NB4 (cell line): ENCODE data around the gene MAGT1.
"Not testable (repeated sequence)": the region's sequence is repeated elsewhere in the genome, so short reads cannot be mapped to it uniquely, and the experiment has no call there.

Experiments used
- MYC ChIP-seq: IDR thresholded peaks from 2 replicates; pipeline ENCODE4 v1.6.1; 2011; ENCODE audit warnings: low read depth, low read length
- TF ChIP-seq, protein P1 (sequence below): IDR thresholded peaks from one replicate; pipeline ENCODE4 v1.5.1; 2012; ENCODE audit warnings: low read depth, low read length

DNA sequence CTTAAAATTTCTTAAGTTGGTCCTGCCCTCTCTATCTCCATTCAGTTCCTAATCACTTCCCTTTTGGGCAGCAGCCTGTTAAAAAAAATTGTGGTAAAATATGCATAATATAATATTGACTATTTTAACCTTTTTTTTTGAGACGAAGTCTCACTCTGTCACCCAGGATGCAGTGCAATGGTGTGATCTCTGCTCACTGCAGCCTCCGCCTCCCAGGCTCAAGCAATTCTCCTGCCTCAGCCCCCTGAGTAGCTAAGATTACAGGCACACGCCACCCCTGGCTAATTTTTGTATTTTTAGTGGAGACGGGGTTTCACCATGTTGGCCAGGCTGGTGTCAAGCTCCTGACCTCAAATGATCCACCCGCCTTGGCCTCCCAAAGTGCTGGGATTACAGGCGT lies 24.1 kb upstream of the MAGT1 start:
- TF ChIP-seq, protein P1, sequence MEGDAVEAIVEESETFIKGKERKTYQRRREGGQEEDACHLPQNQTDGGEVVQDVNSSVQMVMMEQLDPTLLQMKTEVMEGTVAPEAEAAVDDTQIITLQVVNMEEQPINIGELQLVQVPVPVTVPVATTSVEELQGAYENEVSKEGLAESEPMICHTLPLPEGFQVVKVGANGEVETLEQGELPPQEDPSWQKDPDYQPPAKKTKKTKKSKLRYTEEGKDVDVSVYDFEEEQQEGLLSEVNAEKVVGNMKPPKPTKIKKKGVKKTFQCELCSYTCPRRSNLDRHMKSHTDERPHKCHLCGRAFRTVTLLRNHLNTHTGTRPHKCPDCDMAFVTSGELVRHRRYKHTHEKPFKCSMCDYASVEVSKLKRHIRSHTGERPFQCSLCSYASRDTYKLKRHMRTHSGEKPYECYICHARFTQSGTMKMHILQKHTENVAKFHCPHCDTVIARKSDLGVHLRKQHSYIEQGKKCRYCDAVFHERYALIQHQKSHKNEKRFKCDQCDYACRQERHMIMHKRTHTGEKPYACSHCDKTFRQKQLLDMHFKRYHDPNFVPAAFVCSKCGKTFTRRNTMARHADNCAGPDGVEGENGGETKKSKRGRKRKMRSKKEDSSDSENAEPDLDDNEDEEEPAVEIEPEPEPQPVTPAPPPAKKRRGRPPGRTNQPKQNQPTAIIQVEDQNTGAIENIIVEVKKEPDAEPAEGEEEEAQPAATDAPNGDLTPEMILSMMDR = not testable (repeated sequence)
- TF ChIP-seq MYC = not testable (repeated sequence)
